ENCODE results near the gene C14orf180.

The C14orf180 gene

GRCh38 chr14:104557766-104558165 is 21.8 kb upstream of the C14orf180 start:
- H3K9me3 ChIP-seq (replicated peaks; ENCODE audit: insufficient read depth, low read length): no peaks in the 10 kb centered on the region
- H3K27me3 ChIP-seq (replicated peaks; ENCODE audit: insufficient read depth, low read length): peaks cover 7% of the 10 kb centered on the region

GRCh38 chr14:104558231-104559027 is 21.1 kb upstream of the C14orf180 start:
- Histone ChIP-seq H3K27me3 (replicated peaks; ENCODE audit: insufficient read depth, low read length) (peaks cover 7% of the 10 kb centered on the region), H2AFZ (ENCODE audit: low read length) (no peak overlapping the region)

More at GRCh38 chr14:104557766-104558165, 21.8 kb upstream of the C14orf180 start:
- Histone ChIP-seq H3K9ac (ENCODE audit: low read length) (no peak overlapping the region), H3K27ac (ENCODE audit: low read length) (no peak overlapping the region), H2AFZ (ENCODE audit: low read length) (no peak overlapping the region), H3K79me2 (ENCODE audit: low read length) (no peaks in the 10 kb centered on the region), H3K36me3 (replicated peaks; ENCODE audit: insufficient read depth, low read length) (no peaks in the 10 kb centered on the region), H3K4me1 (ENCODE audit: low read length) (no peaks in the 10 kb centered on the region), H3F3A (ENCODE audit: insufficient read depth, low read length) (no peaks in the 10 kb centered on the region), H3K4me2 (ENCODE audit: low read depth, low read length) (no peak overlapping the region), H3K4me3 (ENCODE audit: low read length) (no peak overlapping the region), H4K20me1 (ENCODE audit: insufficient read depth, low read length) (no peaks in the 10 kb centered on the region), H3K9me2 (replicated peaks; ENCODE audit: insufficient read depth, low read length) (no peaks in the 10 kb centered on the region)
- DNase-seq: no peak
- TF ChIP-seq EZH2 (optimal IDR thresholded peaks at IDR 0.05; ENCODE audit: low read depth, low read length) (no peak), EZH2phosphoT487 (IDR thresholded peaks at IDR 0.05; ENCODE audit: low read length) (no peak), CTCF (IDR thresholded peaks at IDR 0.05; ENCODE audit: low read length) (no peak)

GRCh38 chr14:104559028-104559803 is 20.3 kb upstream of the C14orf180 start:
- no peaks in the 10 kb centered on the region for H4K20me1 ChIP-seq (ENCODE audit: insufficient read depth, low read length)
- no peak overlapping the region for H3K9ac ChIP-seq (ENCODE audit: low read length)
- no peaks in the 10 kb centered on the region for H3K9me3 ChIP-seq (replicated peaks; ENCODE audit: insufficient read depth, low read length)
- no peak overlapping the region for H3K4me2 ChIP-seq (ENCODE audit: low read depth, low read length)
- no peaks in the 10 kb centered on the region for H3F3A ChIP-seq (ENCODE audit: insufficient read depth, low read length)
- DNase-seq: no peak
- H3K27me3 ChIP-seq (replicated peaks; ENCODE audit: insufficient read depth, low read length): peaks cover 14% of the 10 kb centered on the region
- TF ChIP-seq EZH2phosphoT487 (IDR thresholded peaks at IDR 0.05; ENCODE audit: low read length) (no peak), CTCF (IDR thresholded peaks at IDR 0.05; ENCODE audit: low read length) (no peak), EZH2 (optimal IDR thresholded peaks at IDR 0.05; ENCODE audit: low read depth, low read length) (no peak)
- H3K9me2 ChIP-seq (replicated peaks; ENCODE audit: insufficient read depth, low read length): no peaks in the 10 kb centered on the region
- no peak overlapping the region for H3K4me3 ChIP-seq (ENCODE audit: low read length)
- H3K4me1 ChIP-seq (ENCODE audit: low read length): no peaks in the 10 kb centered on the region
- no peaks in the 10 kb centered on the region for H3K36me3 ChIP-seq (replicated peaks; ENCODE audit: insufficient read depth, low read length)
- H3K79me2 ChIP-seq (ENCODE audit: low read length): no peaks in the 10 kb centered on the region
- no peak overlapping the region for H3K27ac ChIP-seq (ENCODE audit: low read length)
- no peak overlapping the region for H2AFZ ChIP-seq (ENCODE audit: low read length)

More at GRCh38 chr14:104558231-104559027, 21.1 kb upstream of the C14orf180 start:
- Histone ChIP-seq H3K9me3 (replicated peaks; ENCODE audit: insufficient read depth, low read length) (no peaks in the 10 kb centered on the region), H3K9me2 (replicated peaks; ENCODE audit: insufficient read depth, low read length) (no peaks in the 10 kb centered on the region), H3F3A (ENCODE audit: insufficient read depth, low read length) (no peaks in the 10 kb centered on the region), H3K9ac (ENCODE audit: low read length) (no peak overlapping the region), H3K36me3 (replicated peaks; ENCODE audit: insufficient read depth, low read length) (no peaks in the 10 kb centered on the region), H3K4me2 (ENCODE audit: low read depth, low read length) (no peak overlapping the region), H3K4me3 (ENCODE audit: low read length) (no peak overlapping the region), H3K79me2 (ENCODE audit: low read length) (no peaks in the 10 kb centered on the region), H3K4me1 (ENCODE audit: low read length) (no peaks in the 10 kb centered on the region), H4K20me1 (ENCODE audit: insufficient read depth, low read length) (no peaks in the 10 kb centered on the region), H3K27ac (ENCODE audit: low read length) (no peak overlapping the region)
- TF ChIP-seq CTCF (IDR thresholded peaks at IDR 0.05; ENCODE audit: low read length) (no peak), EZH2 (optimal IDR thresholded peaks at IDR 0.05; ENCODE audit: low read depth, low read length) (no peak)
- DNase-seq: no peak

Measured in MM.1S (cell line).